GM18868 (cell line): Measurements from ENCODE around the gene MRPL58.
A peak's percentile ranks its signal among the peaks of the same experiment; 100 is the strongest.
"Not testable (repeated sequence)": the region's sequence is repeated elsewhere in the genome, so short reads cannot be mapped to it uniquely, and the experiment has no call there.

Experiments
- ATAC-seq: cut with Tn5 transposase; IDR thresholded peaks from one replicate; pipeline ENCODE4 v1.9.1; 2021; ENCODE audit warnings: mild to moderate bottlenecking, moderate library complexity; ENCODE audit not compliant: unreplicated experiment

MRPL58 gene

GRCh38 chr17:74987418-74987908 is 25.0 kb upstream of the MRPL58 start, which contains the start of gene CDR2L:
CDR2L (plus strand) TSS chr17:74987632; CDS start chr17:74988044, 412 bp downstream.
- peak; percentile 87 for ATAC-seq

GRCh38 chr17:74987909-74988711 is 24.4 kb upstream of the MRPL58 start:
- peak; percentile 26 for ATAC-seq

GRCh38 chr17:74990581-74991105 is 21.8 kb upstream of the MRPL58 start:
- ATAC-seq = no peak

GRCh38 chr17:74992223-74992622 is 20.2 kb upstream of the MRPL58 start:
- no peak for ATAC-seq

GRCh38 chr17:74994440-74994839 is 18.0 kb upstream of the MRPL58 start:
- ATAC-seq = no peak

- ATAC-seq = no peak
Measured at GRCh38 chr17:74995847-74996246, 16.6 kb upstream of the MRPL58 start.

- no peak for ATAC-seq
Measured at GRCh38 chr17:74998783-74999182, 13.7 kb upstream of the MRPL58 start.

- no peak for ATAC-seq
Measured at GRCh38 chr17:74999523-74999922, 12.9 kb upstream of the MRPL58 start.

- ATAC-seq = no peak
Measured at GRCh38 chr17:75001915-75002843, 10.3 kb upstream of the MRPL58 start.

GRCh38 chr17:75003070-75003956 is 9.2 kb upstream of the MRPL58 start:
- no peak for ATAC-seq

GRCh38 chr17:75003957-75004355 is 8.5 kb upstream of the MRPL58 start:
- ATAC-seq = no peak

GRCh38 chr17:75004371-75004770 is 8.1 kb upstream of the MRPL58 start:
- ATAC-seq = no peak

- ATAC-seq = no peak
Measured at GRCh38 chr17:75005291-75005690, 7.2 kb upstream of the MRPL58 start.

- not testable (repeated sequence) for ATAC-seq
Measured at GRCh38 chr17:75006084-75006483, 6.4 kb upstream of the MRPL58 start.

GRCh38 chr17:75006653-75007052 is 5.8 kb upstream of the MRPL58 start:
- ATAC-seq = no peak

GRCh38 chr17:75008373-75008772 is 4.1 kb upstream of the MRPL58 start:
- ATAC-seq = no peak

GRCh38 chr17:75009139-75009724 is 3.2 kb upstream of the MRPL58 start:
- ATAC-seq = no peak

- no peak for ATAC-seq
Measured at GRCh38 chr17:75010683-75011400, 1.6 kb upstream of the MRPL58 start.

GRCh38 chr17:75011401-75012095 is 922 bp upstream of the MRPL58 start:
- ATAC-seq = no peak
